ENCODE data around the gene WIPF2.
A peak's percentile ranks its signal among the peaks of the same experiment; 100 is the strongest.

WIPF2 gene
- total RNA-seq: 57.4 to 67.2 reads per million in 2 donors

- DNase-seq: peak; percentile 96
Observed at GRCh38 chr17:40218740-40219593, at the start of gene WIPF2. TSS of gene WIPF2 (plus strand) at chr17:40219304. CDS start at chr17:40256460, 37,156 bp downstream.

GRCh38 chr17:40170325-40170724 is 48.8 kb upstream of the WIPF2 start:
- DNase-seq: no peak

GRCh38 chr17:40171750-40172149 is 47.4 kb upstream of the WIPF2 start:
- no peak for DNase-seq

GRCh38 chr17:40173091-40173777 is 45.9 kb upstream of the WIPF2 start:
- DNase-seq: no peak

GRCh38 chr17:40173778-40174135 is 45.3 kb upstream of the WIPF2 start:
- no peak for DNase-seq

GRCh38 chr17:40174514-40174913 is 44.6 kb upstream of the WIPF2 start:
- DNase-seq: no peak

- no peak for DNase-seq
Observed at GRCh38 chr17:40175928-40176753, 43.0 kb upstream of the WIPF2 start.

- no peak for DNase-seq
Observed at GRCh38 chr17:40176754-40177110, 42.4 kb upstream of the WIPF2 start.

GRCh38 chr17:40177275-40177874 is 41.7 kb upstream of the WIPF2 start, which contains the start of gene RAPGEFL1:
TSS of gene RAPGEFL1 (plus strand) at chr17:40177470. CDS start at chr17:40177862, 392 bp downstream.
- peak; percentile 84 for DNase-seq

- no peak for DNase-seq
Observed at GRCh38 chr17:40178021-40178601, 41.0 kb upstream of the WIPF2 start.

GRCh38 chr17:40178660-40179059 is 40.4 kb upstream of the WIPF2 start:
- no peak for DNase-seq

GRCh38 chr17:40179923-40180659 is 39.0 kb upstream of the WIPF2 start:
- DNase-seq: no peak

GRCh38 chr17:40180694-40181093 is 38.4 kb upstream of the WIPF2 start:
- DNase-seq: no peak

GRCh38 chr17:40181205-40181604 is 37.9 kb upstream of the WIPF2 start:
- DNase-seq: no peak

GRCh38 chr17:40182606-40183005 is 36.5 kb upstream of the WIPF2 start:
- DNase-seq: no peak

- DNase-seq: no peak
Observed at GRCh38 chr17:40187238-40187637, 31.9 kb upstream of the WIPF2 start.

- DNase-seq: no peak
Observed at GRCh38 chr17:40188694-40189093, 30.4 kb upstream of the WIPF2 start.

- peak; percentile 13 for DNase-seq
Observed at GRCh38 chr17:40190197-40191021, 28.7 kb upstream of the WIPF2 start.

GRCh38 chr17:40191237-40192208 is 27.6 kb upstream of the WIPF2 start:
- peak; percentile 53 for DNase-seq
